ENCODE results near the gene USH2A.
"Not testable (repeated sequence)": the region's sequence is repeated elsewhere in the genome, so short reads cannot be mapped to it uniquely, and the experiment has no call there.

Gene USH2A

GRCh38 chr1:216032284-216032683 lies 391.0 kb downstream of the USH2A start:
- Histone ChIP-seq H3K4me1 (ENCODE audit: insufficient read depth, low read length) (no peaks in the 10 kb centered on the region), H3K9ac (ENCODE audit: low read depth, low read length) (no peak overlapping the region), H3K27me3 (ENCODE audit: insufficient read depth, low read length) (no peaks in the 10 kb centered on the region), H3K4me3 (ENCODE audit: low read length) (no peak overlapping the region), H3K27ac (ENCODE audit: low read length) (no peak overlapping the region), H3K36me3 (ENCODE audit: insufficient read depth, low read depth, low read length) (no peaks in the 10 kb centered on the region), H3K9me3 (ENCODE audit: insufficient read depth, low read depth, low read length) (no peaks in the 10 kb centered on the region)

- no peaks in the 10 kb centered on the region for H3K4me1 ChIP-seq (ENCODE audit: insufficient read depth, low read length)
- H3K27me3 ChIP-seq (ENCODE audit: insufficient read depth, low read length), result no peaks in the 10 kb centered on the region
- no peak overlapping the region for H3K9ac ChIP-seq (ENCODE audit: low read depth, low read length)
- H3K27ac ChIP-seq (ENCODE audit: low read length), result no peak overlapping the region
- H3K4me3 ChIP-seq (ENCODE audit: low read length), result no peak overlapping the region
- no peaks in the 10 kb centered on the region for H3K36me3 ChIP-seq (ENCODE audit: insufficient read depth, low read depth, low read length)
- no peaks in the 10 kb centered on the region for H3K9me3 ChIP-seq (ENCODE audit: insufficient read depth, low read depth, low read length)
Observed at GRCh38 chr1:216028631-216029030, 394.6 kb downstream of the USH2A start.

- no peaks in the 10 kb centered on the region for H3K27me3 ChIP-seq (ENCODE audit: insufficient read depth, low read length)
- H3K4me3 ChIP-seq (ENCODE audit: low read length), result no peak overlapping the region
- no peak overlapping the region for H3K9ac ChIP-seq (ENCODE audit: low read depth, low read length)
- no peaks in the 10 kb centered on the region for H3K36me3 ChIP-seq (ENCODE audit: insufficient read depth, low read depth, low read length)
- no peaks in the 10 kb centered on the region for H3K9me3 ChIP-seq (ENCODE audit: insufficient read depth, low read depth, low read length)
- no peak overlapping the region for H3K27ac ChIP-seq (ENCODE audit: low read length)
- no peaks in the 10 kb centered on the region for H3K4me1 ChIP-seq (ENCODE audit: insufficient read depth, low read length)
Observed at GRCh38 chr1:216024546-216024945, 398.7 kb downstream of the USH2A start.

GRCh38 chr1:216020743-216021345 lies 402.4 kb downstream of the USH2A start:
- H3K9ac ChIP-seq (ENCODE audit: low read depth, low read length), result no peak overlapping the region
- H3K27ac ChIP-seq (ENCODE audit: low read length), result no peak overlapping the region
- H3K9me3 ChIP-seq (ENCODE audit: insufficient read depth, low read depth, low read length), result no peaks in the 10 kb centered on the region
- H3K36me3 ChIP-seq (ENCODE audit: insufficient read depth, low read depth, low read length), result no peaks in the 10 kb centered on the region
- H3K27me3 ChIP-seq (ENCODE audit: insufficient read depth, low read length), result no peaks in the 10 kb centered on the region
- no peak overlapping the region for H3K4me3 ChIP-seq (ENCODE audit: low read length)
- no peaks in the 10 kb centered on the region for H3K4me1 ChIP-seq (ENCODE audit: insufficient read depth, low read length)

- Histone ChIP-seq H3K27ac (ENCODE audit: low read length) (no peak overlapping the region), H3K4me1 (ENCODE audit: insufficient read depth, low read length) (peaks cover 11% of the 10 kb centered on the region; the same call in 1 of the 2 replicates), H3K4me3 (ENCODE audit: low read length) (no peak overlapping the region), H3K27me3 (ENCODE audit: insufficient read depth, low read length) (no peaks in the 10 kb centered on the region), H3K9ac (ENCODE audit: low read depth, low read length) (no peak overlapping the region), H3K9me3 (ENCODE audit: insufficient read depth, low read depth, low read length) (no peaks in the 10 kb centered on the region), H3K36me3 (ENCODE audit: insufficient read depth, low read depth, low read length) (no peaks in the 10 kb centered on the region)
Observed at GRCh38 chr1:216015116-216015515, 408.1 kb downstream of the USH2A start.

- Histone ChIP-seq H3K4me3 (ENCODE audit: low read length) (peak overlapping the region; percentile 3; the same call in 1 of the 2 replicates), H3K27ac (ENCODE audit: low read length) (no peak overlapping the region), H3K9ac (ENCODE audit: low read depth, low read length) (0 out of 2 replicates have a peak overlapping the region, but pooled peaks have one; percentile 4), H3K9me3 (ENCODE audit: insufficient read depth, low read depth, low read length) (no peaks in the 10 kb centered on the region), H3K36me3 (ENCODE audit: insufficient read depth, low read depth, low read length) (no peaks in the 10 kb centered on the region), H3K27me3 (ENCODE audit: insufficient read depth, low read length) (no peaks in the 10 kb centered on the region), H3K4me1 (ENCODE audit: insufficient read depth, low read length) (peaks cover 11% of the 10 kb centered on the region; the same call in 1 of the 2 replicates)
Observed at GRCh38 chr1:216014086-216014485, 409.2 kb downstream of the USH2A start.

GRCh38 chr1:216009456-216009855 lies 413.8 kb downstream of the USH2A start:
- not testable (repeated sequence) for H3K9ac ChIP-seq (ENCODE audit: low read depth, low read length); H3K4me1 ChIP-seq (ENCODE audit: insufficient read depth, low read length); H3K9me3 ChIP-seq (ENCODE audit: insufficient read depth, low read depth, low read length); H3K36me3 ChIP-seq (ENCODE audit: insufficient read depth, low read depth, low read length); H3K27me3 ChIP-seq (ENCODE audit: insufficient read depth, low read length); H3K27ac ChIP-seq (ENCODE audit: low read length); H3K4me3 ChIP-seq (ENCODE audit: low read length)

- Histone ChIP-seq H3K4me3 (ENCODE audit: low read length) (no peak overlapping the region), H3K27ac (ENCODE audit: low read length) (no peak overlapping the region), H3K36me3 (ENCODE audit: insufficient read depth, low read depth, low read length) (no peaks in the 10 kb centered on the region), H3K9me3 (ENCODE audit: insufficient read depth, low read depth, low read length) (no peaks in the 10 kb centered on the region), H3K9ac (ENCODE audit: low read depth, low read length) (no peak overlapping the region), H3K4me1 (ENCODE audit: insufficient read depth, low read length) (no peaks in the 10 kb centered on the region), H3K27me3 (ENCODE audit: insufficient read depth, low read length) (no peaks in the 10 kb centered on the region)
Observed at GRCh38 chr1:216005916-216006315, 417.3 kb downstream of the USH2A start.

GRCh38 chr1:215992620-215993019 lies 430.6 kb downstream of the USH2A start:
- no peaks in the 10 kb centered on the region for H3K36me3 ChIP-seq (ENCODE audit: insufficient read depth, low read depth, low read length)
- no peak overlapping the region for H3K27ac ChIP-seq (ENCODE audit: low read length)
- H3K4me3 ChIP-seq (ENCODE audit: low read length), result no peak overlapping the region
- no peaks in the 10 kb centered on the region for H3K27me3 ChIP-seq (ENCODE audit: insufficient read depth, low read length)
- H3K4me1 ChIP-seq (ENCODE audit: insufficient read depth, low read length), result peaks cover 3% of the 10 kb centered on the region; the same call in 1 of the 2 replicates
- no peak overlapping the region for H3K9ac ChIP-seq (ENCODE audit: low read depth, low read length)
- H3K9me3 ChIP-seq (ENCODE audit: insufficient read depth, low read depth, low read length), result no peaks in the 10 kb centered on the region

- Histone ChIP-seq H3K4me3 (ENCODE audit: low read length) (no peak overlapping the region), H3K9ac (ENCODE audit: low read depth, low read length) (no peak overlapping the region), H3K27me3 (ENCODE audit: insufficient read depth, low read length) (no peaks in the 10 kb centered on the region), H3K9me3 (ENCODE audit: insufficient read depth, low read depth, low read length) (no peaks in the 10 kb centered on the region), H3K27ac (ENCODE audit: low read length) (no peak overlapping the region), H3K4me1 (ENCODE audit: insufficient read depth, low read length) (peaks cover 3% of the 10 kb centered on the region; the same call in 1 of the 2 replicates), H3K36me3 (ENCODE audit: insufficient read depth, low read depth, low read length) (no peaks in the 10 kb centered on the region)
Observed at GRCh38 chr1:215987092-215987875, 436.0 kb downstream of the USH2A start.

- Histone ChIP-seq H3K4me3 (ENCODE audit: low read length) (no peak overlapping the region), H3K4me1 (ENCODE audit: insufficient read depth, low read length) (peaks cover under 1% of the 10 kb centered on the region; the same call in 1 of the 2 replicates), H3K36me3 (ENCODE audit: insufficient read depth, low read depth, low read length) (no peaks in the 10 kb centered on the region), H3K27ac (ENCODE audit: low read length) (no peak overlapping the region), H3K9me3 (ENCODE audit: insufficient read depth, low read depth, low read length) (no peaks in the 10 kb centered on the region), H3K9ac (ENCODE audit: low read depth, low read length) (no peak overlapping the region), H3K27me3 (ENCODE audit: insufficient read depth, low read length) (no peaks in the 10 kb centered on the region)
Observed at GRCh38 chr1:215986401-215986800, 436.8 kb downstream of the USH2A start.

- H3K36me3 ChIP-seq (ENCODE audit: insufficient read depth, low read depth, low read length), result no peaks in the 10 kb centered on the region
- no peak overlapping the region for H3K27ac ChIP-seq (ENCODE audit: low read length)
- H3K27me3 ChIP-seq (ENCODE audit: insufficient read depth, low read length), result no peaks in the 10 kb centered on the region
- no peak overlapping the region for H3K4me3 ChIP-seq (ENCODE audit: low read length)
- H3K9me3 ChIP-seq (ENCODE audit: insufficient read depth, low read depth, low read length), result no peaks in the 10 kb centered on the region
- H3K9ac ChIP-seq (ENCODE audit: low read depth, low read length), result no peak overlapping the region
- no peaks in the 10 kb centered on the region for H3K4me1 ChIP-seq (ENCODE audit: insufficient read depth, low read length)
Observed at GRCh38 chr1:215983680-215984079, 439.6 kb downstream of the USH2A start.
